GM19043 (cell line): ENCODE data around the gene ZNF784.

Source experiments
- ATAC-seq: cut with Tn5 transposase; IDR thresholded peaks from one replicate; pipeline ENCODE4 v1.9.1; 2021; ENCODE audit warnings: low read depth; ENCODE audit not compliant: unreplicated experiment

The ZNF784 gene

GRCh38 chr19:55622242-55622969 is 2.0 kb downstream of the ZNF784 start:
- no peak for ATAC-seq

GRCh38 chr19:55621673-55622231 is 2.6 kb downstream of the ZNF784 start:
- ATAC-seq: no peak

GRCh38 chr19:55621205-55621672 is 3.1 kb downstream of the ZNF784 start:
- no peak for ATAC-seq

- ATAC-seq: no peak
Measured at GRCh38 chr19:55620410-55621204, 3.8 kb downstream of the ZNF784 start.

GRCh38 chr19:55619286-55619685 is 5.1 kb downstream of the ZNF784 start:
- no peak for ATAC-seq

GRCh38 chr19:55618426-55618825 is 5.9 kb downstream of the ZNF784 start:
- ATAC-seq: no peak

- no peak for ATAC-seq
Measured at GRCh38 chr19:55617426-55617825, 6.9 kb downstream of the ZNF784 start.

GRCh38 chr19:55616395-55616875 is 7.9 kb downstream of the ZNF784 start:
- ATAC-seq: no peak

GRCh38 chr19:55615543-55616394 is 8.6 kb downstream of the ZNF784 start:
- ATAC-seq: no peak

GRCh38 chr19:55614711-55615542 is 9.4 kb downstream of the ZNF784 start:
- no peak for ATAC-seq

- ATAC-seq: no peak
Measured at GRCh38 chr19:55613930-55614710, 10.2 kb downstream of the ZNF784 start.

GRCh38 chr19:55613396-55613795 is 11.0 kb downstream of the ZNF784 start:
- no peak for ATAC-seq

- no peak for ATAC-seq
Measured at GRCh38 chr19:55611983-55612645, 12.3 kb downstream of the ZNF784 start.

GRCh38 chr19:55611300-55611982 is 12.9 kb downstream of the ZNF784 start:
- ATAC-seq: no peak

- ATAC-seq: no peak
Measured at GRCh38 chr19:55609326-55609725, 15.0 kb downstream of the ZNF784 start.

- ATAC-seq: no peak
Measured at GRCh38 chr19:55606817-55607216, 17.5 kb downstream of the ZNF784 start.

GRCh38 chr19:55606471-55606787 is 17.9 kb downstream of the ZNF784 start:
- no peak for ATAC-seq
